NT2/D1 (cell line): ENCODE results near the gene ELK3.

Experiments
- YY1 ChIP-seq: IDR thresholded peaks from 2 replicates; pipeline ENCODE4 v1.6.1; 2011; ENCODE audit not compliant: insufficient read length, insufficient read depth
- ZNF274 ChIP-seq: IDR thresholded peaks from 2 replicates; pipeline ENCODE4 v1.6.1; 2011; ENCODE audit warnings: mild to moderate bottlenecking, low read depth, low read length

DNA sequence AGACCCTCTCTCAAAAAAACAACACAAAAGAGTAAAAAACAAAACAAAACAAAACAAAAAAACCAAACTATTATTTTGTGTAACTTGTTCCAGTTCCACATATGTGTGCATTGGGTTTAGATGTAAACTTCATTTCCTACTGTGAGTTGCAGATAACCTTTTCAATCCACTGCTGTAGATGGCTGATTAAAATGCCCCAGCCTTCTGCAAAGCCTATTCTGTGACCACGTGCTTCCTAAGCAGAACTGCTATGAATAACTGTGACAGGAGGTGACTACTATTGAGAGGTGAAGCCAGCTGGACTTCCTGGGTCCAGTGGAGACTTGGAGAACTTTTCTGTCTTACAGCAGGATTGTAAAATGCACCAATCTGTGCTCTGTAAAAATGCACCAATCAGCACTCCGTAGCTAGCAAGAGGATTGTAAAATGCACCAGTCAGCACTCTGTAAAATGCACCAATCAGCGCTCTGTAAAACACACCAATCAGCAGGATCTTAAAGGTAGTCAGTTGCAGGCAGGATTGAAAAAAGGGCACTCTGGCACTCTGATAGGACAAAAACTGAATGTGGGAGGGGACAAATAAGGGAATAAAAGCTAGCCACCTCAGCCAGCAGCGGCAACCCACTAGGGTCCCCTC is 10.3 kb upstream of the ELK3 start:
- TF ChIP-seq ZNF274 = no peak
- TF ChIP-seq YY1 = no peak
